ENCODE data around the gene MLLT11. TPM values are rescaled to one million over a fixed set of nuclear protein-coding genes. Genes with fewer than 3 reads are reported as not detected.

The MLLT11 gene
- polyA plus RNA-seq, 3 donors = 0.38 to 0.93 (median 0.40) TPM

DNA sequence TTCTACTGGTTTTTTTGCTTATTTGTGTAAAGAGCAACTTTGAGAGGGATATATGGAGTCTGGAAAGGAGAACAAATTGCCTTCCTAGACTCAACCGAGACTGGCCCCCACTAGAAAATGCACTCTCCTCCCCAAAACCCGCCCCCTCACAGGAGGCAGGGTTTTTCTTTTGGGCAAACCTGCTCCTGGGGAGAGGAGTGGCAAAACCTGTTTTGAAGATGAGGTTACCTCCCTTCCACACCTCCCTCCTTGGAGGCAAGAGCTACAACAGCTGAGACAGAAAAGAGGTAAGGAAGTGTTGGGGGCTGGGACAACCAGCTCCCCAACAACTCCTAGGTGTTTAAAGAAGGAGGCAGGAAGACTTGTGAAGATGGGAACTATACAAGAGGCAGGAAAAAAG is 23.8 kb upstream of the MLLT11 start, which contains the start of gene BNIPL:
Gene BNIPL, plus strand, starts transcription at position 231 of the 400 bp plus-strand sequence. Its CDS starts 140 bp downstream, at position 371.
- intact Hi-C loops (cut with micrococcal nuclease) = no loop called here
- H3K4me1 Mint-ChIP-seq = peaks cover 7% of the 10 kb centered on the region
- Histone ChIP-seq H2AFZ (ENCODE audit: insufficient read depth, low read depth, low read length, poor library complexity, severe bottlenecking) (no peak within 1 kb of the TSS), H3K36me3 (replicated peaks in 1 of 2; ENCODE audit: control insufficient read depth in 1 of 2, insufficient read depth in 2 of 2, low read length in 2 of 2) (peaks cover 16 to 26% of the 10 kb centered on the region in 2 donors), H3K9me3 (replicated peaks in 1 of 2; ENCODE audit: control insufficient read depth in 1 of 2, insufficient read depth in 1 of 2, low read length in 2 of 2) (no peaks in the 10 kb centered on the region), H3K27ac (ENCODE audit: low read depth in 1 of 2, low read length in 2 of 2) (no peak within 1 kb of the TSS), H3K4me2 (replicated peaks; ENCODE audit: extremely low read depth, low read length, poor library complexity, severe bottlenecking) (no peak within 1 kb of the TSS), H3K79me2 (ENCODE audit: insufficient read depth, low read length) (no peaks in the 10 kb centered on the region), H4K20me1 (ENCODE audit: insufficient read depth, low read length) (no peaks in the 10 kb centered on the region), H3K27me3 (ENCODE audit: control insufficient read depth in 2 of 2, insufficient read depth in 2 of 2, low read length in 2 of 2) (no peaks in the 10 kb centered on the region), H3K9ac (ENCODE audit: insufficient read depth, low read length, poor library complexity, severe bottlenecking) (no peak within 1 kb of the TSS), H3K4me1 (ENCODE audit: control insufficient read depth in 1 of 2, insufficient read depth in 2 of 2, low read length in 2 of 2) (peaks cover 0 to 6% of the 10 kb centered on the region in 2 donors), H3K4me3 (replicated peaks in 1 of 3; ENCODE audit: low read depth in 2 of 3, low read length in 3 of 3) (no peak within 1 kb of the TSS)
- peaks cover 0 to 2% (median 0%) of the 10 kb centered on the region in 7 donors for H3K9me3 Mint-ChIP-seq
- no peak within 1 kb of the TSS for H3K4me3 Mint-ChIP-seq
- H3K27me3 Mint-ChIP-seq (ENCODE audit: low read depth in 3 of 3) = peaks cover 0 to 4% (median 0%) of the 10 kb centered on the region in 3 donors
- peaks cover 30 to 31% of the 10 kb centered on the region in 2 donors for H3K36me3 Mint-ChIP-seq
- H3K27ac Mint-ChIP-seq = peak within 1 kb of the TSS in 1 of 7 donors; percentile 1
- TF ChIP-seq, protein P1, sequence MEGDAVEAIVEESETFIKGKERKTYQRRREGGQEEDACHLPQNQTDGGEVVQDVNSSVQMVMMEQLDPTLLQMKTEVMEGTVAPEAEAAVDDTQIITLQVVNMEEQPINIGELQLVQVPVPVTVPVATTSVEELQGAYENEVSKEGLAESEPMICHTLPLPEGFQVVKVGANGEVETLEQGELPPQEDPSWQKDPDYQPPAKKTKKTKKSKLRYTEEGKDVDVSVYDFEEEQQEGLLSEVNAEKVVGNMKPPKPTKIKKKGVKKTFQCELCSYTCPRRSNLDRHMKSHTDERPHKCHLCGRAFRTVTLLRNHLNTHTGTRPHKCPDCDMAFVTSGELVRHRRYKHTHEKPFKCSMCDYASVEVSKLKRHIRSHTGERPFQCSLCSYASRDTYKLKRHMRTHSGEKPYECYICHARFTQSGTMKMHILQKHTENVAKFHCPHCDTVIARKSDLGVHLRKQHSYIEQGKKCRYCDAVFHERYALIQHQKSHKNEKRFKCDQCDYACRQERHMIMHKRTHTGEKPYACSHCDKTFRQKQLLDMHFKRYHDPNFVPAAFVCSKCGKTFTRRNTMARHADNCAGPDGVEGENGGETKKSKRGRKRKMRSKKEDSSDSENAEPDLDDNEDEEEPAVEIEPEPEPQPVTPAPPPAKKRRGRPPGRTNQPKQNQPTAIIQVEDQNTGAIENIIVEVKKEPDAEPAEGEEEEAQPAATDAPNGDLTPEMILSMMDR (IDR thresholded peaks at IDR 0.05) = no peak
- WGBS (ENCODE audit: insufficient coverage) = no CpG with 5 or more reads among the region's 2 CpGs
- DNase-seq = no peak

DNA sequence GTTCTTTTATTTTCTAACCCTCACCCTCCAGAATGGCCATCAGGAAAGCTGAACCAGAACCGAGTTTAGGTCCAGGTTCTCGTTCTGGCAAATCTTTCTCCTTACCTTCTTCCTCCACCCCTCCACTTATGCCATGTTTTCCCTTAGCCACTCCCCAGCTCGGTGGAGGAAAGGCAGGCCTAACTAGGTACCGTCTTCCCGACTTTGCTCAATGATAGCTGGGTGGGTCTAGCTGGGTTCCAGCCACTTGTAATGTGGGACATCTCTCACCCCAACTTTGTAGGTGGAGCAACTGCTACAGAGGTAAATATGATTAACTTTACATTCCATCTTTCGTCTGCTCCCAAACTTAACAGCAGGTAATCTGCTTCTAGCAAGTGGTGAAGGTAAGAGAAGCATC is 23.2 kb upstream of the MLLT11 start:
- Histone ChIP-seq H3K9ac (ENCODE audit: insufficient read depth, low read length, poor library complexity, severe bottlenecking) (no peak overlapping the region), H3K4me3 (replicated peaks in 1 of 3; ENCODE audit: low read depth in 2 of 3, low read length in 3 of 3) (no peak overlapping the region), H3K79me2 (ENCODE audit: insufficient read depth, low read length) (no peaks in the 10 kb centered on the region), H3K4me2 (replicated peaks; ENCODE audit: extremely low read depth, low read length, poor library complexity, severe bottlenecking) (no peak overlapping the region), H4K20me1 (ENCODE audit: insufficient read depth, low read length) (no peaks in the 10 kb centered on the region), H3K27ac (ENCODE audit: low read depth in 1 of 2, low read length in 2 of 2) (no peak overlapping the region), H3K4me1 (ENCODE audit: control insufficient read depth in 1 of 2, insufficient read depth in 2 of 2, low read length in 2 of 2) (peaks cover 0 to 6% of the 10 kb centered on the region in 2 donors), H3K36me3 (replicated peaks in 1 of 2; ENCODE audit: control insufficient read depth in 1 of 2, insufficient read depth in 2 of 2, low read length in 2 of 2) (peaks cover 11 to 20% of the 10 kb centered on the region in 2 donors), H3K9me3 (replicated peaks in 1 of 2; ENCODE audit: control insufficient read depth in 1 of 2, insufficient read depth in 1 of 2, low read length in 2 of 2) (no peaks in the 10 kb centered on the region), H2AFZ (ENCODE audit: insufficient read depth, low read depth, low read length, poor library complexity, severe bottlenecking) (no peak overlapping the region), H3K27me3 (ENCODE audit: control insufficient read depth in 2 of 2, insufficient read depth in 2 of 2, low read length in 2 of 2) (no peaks in the 10 kb centered on the region)
- peaks cover 0 to 2% (median 0%) of the 10 kb centered on the region in 7 donors for H3K9me3 Mint-ChIP-seq
- no peak overlapping the region for H3K4me3 Mint-ChIP-seq
- H3K4me1 Mint-ChIP-seq = peaks cover 7% of the 10 kb centered on the region
- H3K36me3 Mint-ChIP-seq = peaks cover 26 to 28% of the 10 kb centered on the region in 2 donors
- TF ChIP-seq, protein P1 (IDR thresholded peaks at IDR 0.05) = no peak
- DNase-seq = no peak
- 78% methylated on average over 2 of the region's 6 CpGs for WGBS (ENCODE audit: insufficient coverage)
- peaks cover 0 to 4% (median 0%) of the 10 kb centered on the region in 3 donors for H3K27me3 Mint-ChIP-seq (ENCODE audit: low read depth in 3 of 3)
- intact Hi-C loops (cut with micrococcal nuclease) = no loop called here
- no peak overlapping the region for H3K27ac Mint-ChIP-seq

Measured in CD14-positive monocyte (primary cell).